Measurements from ENCODE around the gene CAMTA2. TPM values are rescaled to one million over a fixed set of nuclear protein-coding genes. Genes with fewer than 3 reads are reported as not detected.

The CAMTA2 gene
- 2.9 and 3.4 TPM in 2 replicates for total RNA-seq

GRCh38 chr17:4986951-4987766, at the start of gene CAMTA2:
Gene CAMTA2, minus strand, starts transcription at chr17:4987675. Its CDS starts 1,453 bp downstream, at chr17:4986222.

DNA sequence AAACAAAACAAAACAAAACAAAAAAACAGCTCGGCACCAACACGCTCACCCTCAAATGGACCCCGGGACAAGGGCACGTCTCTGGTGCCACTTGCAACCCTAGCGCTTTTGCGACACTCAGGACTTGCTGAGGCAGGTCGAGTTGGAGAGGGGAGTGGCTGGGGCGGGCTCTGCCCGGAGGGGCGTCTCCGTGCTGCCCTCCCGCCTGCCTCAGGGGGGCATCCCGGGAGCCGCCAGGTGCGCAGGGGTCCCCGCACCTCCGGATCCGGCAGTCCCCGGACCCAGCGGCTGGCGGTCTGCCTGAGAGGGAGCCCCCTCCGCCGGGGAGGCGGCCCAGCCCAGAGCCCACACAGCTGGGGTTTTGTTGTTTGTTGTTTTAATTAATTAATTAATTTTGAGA, 47.8 kb upstream of the CAMTA2 start, which contains the start of gene SLC52A1:
TSS of gene SLC52A1 (minus strand) at position 112 of the 400 bp plus-strand sequence. CDS start 820 bp downstream, outside the sequence.

DNA sequence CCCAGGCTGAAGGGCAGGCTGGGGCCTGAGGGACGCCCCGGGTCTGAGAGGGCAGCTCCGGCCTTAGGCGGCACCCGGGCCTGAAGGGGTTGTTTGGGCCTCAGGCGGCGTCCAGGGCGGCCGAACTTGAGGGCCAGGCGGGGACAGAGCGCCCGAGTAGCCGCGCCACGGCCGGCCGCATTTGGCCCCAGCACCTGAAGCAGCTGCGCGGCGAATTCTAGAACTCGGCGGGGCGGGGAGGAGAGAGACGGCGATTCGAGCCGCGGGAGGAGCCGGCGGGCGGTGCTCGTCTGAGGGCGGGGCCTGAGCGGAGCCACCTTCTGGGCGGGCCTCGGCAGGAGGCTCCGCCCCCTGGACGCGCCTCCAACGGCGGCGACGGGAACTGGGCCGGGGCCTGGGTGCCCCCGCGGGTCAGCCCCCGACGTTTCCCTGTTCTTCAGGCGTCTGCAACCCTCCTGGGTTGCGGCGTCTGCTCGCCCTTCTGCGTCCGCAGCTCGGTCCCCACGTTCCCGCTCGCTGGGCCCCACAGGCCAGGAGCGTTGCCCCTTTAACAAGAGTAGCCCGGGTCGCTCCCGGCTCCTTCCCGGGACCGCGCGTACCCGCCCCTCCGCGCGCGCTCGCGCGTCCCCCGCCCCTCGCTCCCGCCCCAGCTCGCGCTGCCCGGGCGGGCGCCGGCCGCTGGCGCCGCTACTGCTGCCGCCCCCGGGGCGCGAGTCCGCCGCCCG, 10.0 kb upstream of the CAMTA2 start, which contains the start of the genes INCA1 and KIF1C:
TSS of gene INCA1 (minus strand) at position 221 of the 725 bp plus-strand sequence. CDS start 3,085 bp downstream, outside the sequence.
TSS of gene KIF1C (plus strand) at position 649 of the 725 bp plus-strand sequence. CDS start 2,297 bp downstream, outside the sequence.

GRCh38 chr17:4967539-4968485, 19.7 kb downstream of the CAMTA2 start, which contains the start of gene SPAG7:
Gene SPAG7, minus strand, starts transcription at chr17:4967817. Its CDS starts 13 bp downstream, at chr17:4967804.

DNA sequence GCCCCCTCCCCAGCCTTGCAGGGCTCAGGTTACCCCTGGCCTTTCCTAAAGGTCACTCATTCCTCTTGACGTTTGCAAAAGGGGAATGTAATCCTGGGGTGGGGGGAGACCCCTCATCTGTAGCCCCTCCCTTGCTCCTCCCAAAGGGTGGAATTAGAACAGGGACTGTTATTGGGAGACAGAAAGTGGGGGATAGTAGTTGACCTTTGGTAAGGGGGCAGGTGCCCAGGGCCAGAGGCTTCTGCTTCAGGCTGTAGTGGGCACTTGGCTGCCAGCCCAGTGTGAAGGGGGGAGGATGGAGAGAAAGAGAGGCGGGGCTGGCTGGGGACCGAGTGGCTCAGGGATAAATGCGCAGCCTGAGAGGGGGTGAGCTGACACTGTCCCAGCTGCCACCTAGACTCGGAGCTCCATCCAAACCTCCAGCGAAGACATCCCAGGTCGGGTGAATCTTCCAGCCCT, 36.7 kb downstream of the CAMTA2 start, which contains the start of gene ENO3:
TSS of gene ENO3 (plus strand) at position 374 of the 459 bp plus-strand sequence. CDS start 711 bp downstream, outside the sequence.

GRCh38 chr17:4948166-4948930, 39.1 kb downstream of the CAMTA2 start, which contains the start of gene PFN1:
Gene PFN1, minus strand, starts transcription at chr17:4948530. Its CDS starts 136 bp downstream, at chr17:4948394.

DNA sequence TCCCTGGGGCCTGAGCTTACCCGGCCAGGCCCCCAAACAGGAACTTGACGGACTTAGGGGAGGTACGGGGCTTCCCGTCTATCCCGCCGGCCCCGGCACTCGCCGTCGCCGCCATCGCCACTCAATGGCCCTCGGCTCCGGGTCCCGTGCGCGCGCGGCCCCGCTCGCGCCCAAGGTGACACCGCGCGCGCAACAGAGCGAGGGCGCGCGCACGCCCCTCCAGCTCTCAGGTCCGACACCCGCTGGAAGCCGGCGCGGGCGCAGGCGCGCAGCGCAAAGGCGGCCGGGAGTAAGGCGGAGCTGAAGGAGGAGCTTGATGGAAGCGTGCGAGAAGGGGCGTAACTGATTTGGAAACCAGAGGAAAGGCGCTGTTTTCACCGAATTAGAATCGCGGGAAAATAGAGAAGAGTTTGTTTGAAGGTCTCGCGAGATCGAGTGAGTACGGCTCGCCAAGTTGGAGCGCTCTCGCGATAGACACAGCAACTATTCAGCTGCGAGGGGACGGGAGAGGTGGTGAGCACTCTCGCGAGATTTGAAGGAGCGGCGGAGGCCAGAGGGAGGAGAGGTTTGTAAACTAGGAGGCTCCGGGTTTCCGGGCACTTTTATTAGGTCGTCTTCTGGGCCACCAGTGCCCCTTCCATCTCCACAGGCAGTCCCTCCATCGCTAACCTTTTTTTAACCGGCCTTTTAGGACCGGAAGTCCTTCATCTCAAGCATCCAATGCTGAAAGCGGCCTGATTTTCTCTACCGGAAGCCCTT, 47.5 kb downstream of the CAMTA2 start, which contains the start of the genes RNF167 and SLC25A11:
TSS of gene RNF167 (plus strand) at position 473 of the 759 bp plus-strand sequence. CDS start 642 bp downstream, outside the sequence.
TSS of gene SLC25A11 (minus strand) at position 251 of the 759 bp plus-strand sequence. CDS start at position 115, 136 bp downstream.

DNA sequence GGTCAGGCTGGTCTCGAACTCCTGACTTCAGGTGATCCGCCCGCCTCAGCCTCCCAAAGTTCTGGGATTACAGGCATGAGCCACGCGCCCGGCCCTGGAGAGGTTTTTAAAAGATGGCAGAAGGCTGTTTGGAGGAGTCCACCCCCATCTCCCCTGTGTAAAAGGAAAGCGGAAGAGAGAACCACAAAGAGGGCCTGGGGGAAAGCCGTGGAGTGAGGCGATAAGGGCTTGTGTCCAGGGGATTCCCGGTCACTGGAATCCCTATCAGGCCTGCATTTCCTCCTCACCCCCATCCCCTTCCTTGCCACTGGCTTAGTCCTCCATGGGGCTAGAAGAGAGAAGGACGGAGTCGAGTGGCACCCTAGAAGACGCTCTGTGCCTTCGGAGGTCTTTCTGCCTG, 55.5 kb downstream of the CAMTA2 start, which contains the start of gene GP1BA:
TSS of gene GP1BA (plus strand) at position 315 of the 400 bp plus-strand sequence. CDS start 328 bp downstream, outside the sequence.

Other genes starting within 250 kb of the CAMTA2 start
- gene ZMYND15, start 247.8 kb downstream of the CAMTA2 start, total RNA-seq: under 0.01 TPM in 2 replicates
- 0.58 and 2.0 TPM in 2 replicates for gene CXCL16, start 247.7 kb downstream of the CAMTA2 start, total RNA-seq
- not detected in 2 replicates for gene TM4SF5, start 215.8 kb downstream of the CAMTA2 start, total RNA-seq
- gene VMO1, start 201.3 kb downstream of the CAMTA2 start, total RNA-seq: 0.38 TPM in 1 of 2 replicates, not detected in the other
- 0.19 and 0.28 TPM in 2 replicates for gene GLTPD2, start 198.7 kb downstream of the CAMTA2 start, total RNA-seq
- gene PSMB6, start 191.5 kb downstream of the CAMTA2 start, total RNA-seq: 95.3 and 252 TPM in 2 replicates
- 7.7 and 9.6 TPM in 2 replicates for gene PLD2, start 180.5 kb downstream of the CAMTA2 start, total RNA-seq
- 24.7 and 27.6 TPM in 2 replicates for gene MINK1, start 154.3 kb downstream of the CAMTA2 start, total RNA-seq
- gene C17orf107, start 88.1 kb downstream of the CAMTA2 start, total RNA-seq: 2.5 and 5.9 TPM in 2 replicates
- 0.19 and 0.56 TPM in 2 replicates for gene CHRNE, start 84.6 kb downstream of the CAMTA2 start, total RNA-seq
- not detected in 2 replicates for gene GP1BA, start 55.4 kb downstream of the CAMTA2 start, total RNA-seq
- 50.2 and 74.0 TPM in 2 replicates for gene SLC25A11, start 47.6 kb downstream of the CAMTA2 start, total RNA-seq
- 15.5 and 40.6 TPM in 2 replicates for gene RNF167, start 47.4 kb downstream of the CAMTA2 start, total RNA-seq
- gene PFN1, start 39.1 kb downstream of the CAMTA2 start, total RNA-seq: 295 and 524 TPM in 2 replicates
- 3.4 and 3.5 TPM in 2 replicates for gene ENO3, start 36.6 kb downstream of the CAMTA2 start, total RNA-seq
- 35.0 and 63.8 TPM in 2 replicates for gene SPAG7, start 19.9 kb downstream of the CAMTA2 start, total RNA-seq
- gene INCA1, start 9.8 kb upstream of the CAMTA2 start, total RNA-seq: 0.19 and 0.28 TPM in 2 replicates
- gene KIF1C, start 10.3 kb upstream of the CAMTA2 start, total RNA-seq: 67.7 and 90.5 TPM in 2 replicates
- gene SLC52A1, start 47.8 kb upstream of the CAMTA2 start, total RNA-seq: 0.28 TPM in 1 of 2 replicates, not detected in the other
- gene ZFP3, start 90.8 kb upstream of the CAMTA2 start, total RNA-seq: 1.7 and 2.0 TPM in 2 replicates
- gene ZNF232, start 124.2 kb upstream of the CAMTA2 start, total RNA-seq: 6.3 and 6.5 TPM in 2 replicates
- under 0.01 TPM in 1 of 2 replicates, not detected in the other for gene USP6, start 128.4 kb upstream of the CAMTA2 start, total RNA-seq
- 8.2 and 12.1 TPM in 2 replicates for gene ZNF594, start 204.2 kb upstream of the CAMTA2 start, total RNA-seq
- not detected in 2 replicates for gene SCIMP, start 247.2 kb upstream of the CAMTA2 start, total RNA-seq

Data from regular cardiac myocyte (primary cell).